Vagina (tissue), 2 donors: ENCODE measurements around the gene DPEP3. TPM values are rescaled to one million over a fixed set of nuclear protein-coding genes. Genes with fewer than 3 reads are reported as not detected.

Experiments
- DNase-seq, 2 donors: peaks; one replicate each; pipeline ENCODE4 v3.0.0-alpha.2; 2017; ENCODE audit errors: extremely low spot score in 2 of 2
- H3K27ac ChIP-seq: fragments of 200-600 bp; sonication (generic); one replicate; pipeline ENCODE4 v1.5.1; 2019
- H3K27me3 ChIP-seq: fragments of 200-600 bp; sonication (generic); one replicate; pipeline ENCODE4 v1.5.1; 2019
- H3K36me3 ChIP-seq, 2 donors: fragments of 200-600 bp; sonication (generic); one replicate each; pipeline ENCODE4 v1.5.1; 2017 to 2019
- H3K4me1 ChIP-seq: fragments of 200-600 bp; sonication (generic); one replicate; pipeline ENCODE4 v1.5.1; 2019
- H3K4me3 ChIP-seq, 2 donors: fragments of 200-600 bp; sonication (generic); 1 replicate in 1 of 2; 2 replicates in 1 of 2; pipeline ENCODE4 v1.5.1; 2016 to 2019
- H3K9me3 ChIP-seq: fragments of 200-600 bp; sonication (generic); one replicate; pipeline ENCODE4 v1.5.1; 2019
- POLR2A ChIP-seq, 2 donors: fragments of 450-650 bp; IDR thresholded peaks; one replicate each; pipeline ENCODE4 v1.6.1; 2017; ENCODE audit warnings: antibody characterized with exemption in 2 of 2, mild to moderate bottlenecking in 2 of 2, moderate library complexity in 2 of 2
- POLR2AphosphoS5 ChIP-seq, 2 donors: sonication (generic); formaldehyde crosslinking; IDR thresholded peaks; one replicate each; pipeline ENCODE4 v1.9.0; 2017; ENCODE audit warnings: antibody characterized with exemption in 2 of 2, mild to moderate bottlenecking in 2 of 2, low read depth in 1 of 2; ENCODE audit not compliant: insufficient read depth in 1 of 2
- intact Hi-C: fragments of 100-400 bp; cut with DNase I; formaldehyde crosslinking; loops from one replicate; pipeline ENCODE4 v1.15.1; 2023
- total RNA-seq: library from RNA; depleted of rRNA; stranded (reverse); fragments of >200 nt; gene quantifications from one replicate; pipeline ENCODE4 v1.2.3, GENCODE V29; 2016
- TF ChIP-seq, protein P1 (sequence below), 3 experiments: fragments of 450-650 bp in 2 of 3; fragments of 200-600 bp in 1 of 3; sonication (generic) in 1 of 3; IDR thresholded peaks; one replicate each; pipeline ENCODE4 v1.5.1; 2017 to 2019; ENCODE audit warnings: antibody characterized with exemption in 3 of 3, mild to moderate bottlenecking in 2 of 3, moderate library complexity in 2 of 3

DPEP3 gene
- total RNA-seq, 1 donor from 2014 or later = not detected

DNA sequence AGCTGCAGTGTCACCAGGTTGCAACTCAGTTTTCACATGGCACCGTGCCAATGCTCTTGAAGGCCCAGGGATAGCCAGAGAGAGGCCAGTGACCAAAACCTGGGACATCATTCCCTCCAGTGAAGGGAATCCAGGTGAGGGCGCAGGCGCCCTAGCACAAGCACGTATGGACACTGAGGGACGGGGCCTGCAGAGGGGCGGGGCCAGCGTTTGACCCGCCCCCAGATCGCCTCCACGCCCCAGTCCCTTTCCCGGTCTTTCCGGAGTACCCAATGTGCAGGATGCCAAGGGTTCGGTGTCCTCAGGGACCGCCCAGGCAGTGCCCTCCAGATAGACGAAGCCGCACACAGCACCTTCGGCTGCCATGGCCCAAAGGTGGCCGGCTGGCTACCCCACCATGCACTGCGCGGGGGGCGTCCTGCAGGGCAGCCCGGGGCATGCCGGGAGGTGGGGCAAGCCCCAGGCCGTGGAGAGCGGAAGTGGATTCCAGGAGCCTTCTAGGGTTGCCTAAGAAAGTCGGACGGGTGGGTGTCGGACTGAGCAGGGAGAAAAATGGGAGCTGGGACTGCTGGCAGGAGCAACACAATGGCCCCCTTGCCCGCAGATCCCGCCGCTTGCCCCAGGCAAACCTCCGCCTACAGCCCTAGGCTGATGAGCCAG, 16.5 kb downstream of the DPEP3 start:
- peak overlapping the region in 1 of 2 donors; percentile 15 for H3K4me3 ChIP-seq
- TF ChIP-seq POLR2A (IDR thresholded peaks at IDR 0.05) (no peak), POLR2AphosphoS5 (IDR thresholded peaks at IDR 0.05; ENCODE audit: insufficient read depth in 1 of 2, low read depth in 1 of 2) (no peak)
- TF ChIP-seq, protein P1, sequence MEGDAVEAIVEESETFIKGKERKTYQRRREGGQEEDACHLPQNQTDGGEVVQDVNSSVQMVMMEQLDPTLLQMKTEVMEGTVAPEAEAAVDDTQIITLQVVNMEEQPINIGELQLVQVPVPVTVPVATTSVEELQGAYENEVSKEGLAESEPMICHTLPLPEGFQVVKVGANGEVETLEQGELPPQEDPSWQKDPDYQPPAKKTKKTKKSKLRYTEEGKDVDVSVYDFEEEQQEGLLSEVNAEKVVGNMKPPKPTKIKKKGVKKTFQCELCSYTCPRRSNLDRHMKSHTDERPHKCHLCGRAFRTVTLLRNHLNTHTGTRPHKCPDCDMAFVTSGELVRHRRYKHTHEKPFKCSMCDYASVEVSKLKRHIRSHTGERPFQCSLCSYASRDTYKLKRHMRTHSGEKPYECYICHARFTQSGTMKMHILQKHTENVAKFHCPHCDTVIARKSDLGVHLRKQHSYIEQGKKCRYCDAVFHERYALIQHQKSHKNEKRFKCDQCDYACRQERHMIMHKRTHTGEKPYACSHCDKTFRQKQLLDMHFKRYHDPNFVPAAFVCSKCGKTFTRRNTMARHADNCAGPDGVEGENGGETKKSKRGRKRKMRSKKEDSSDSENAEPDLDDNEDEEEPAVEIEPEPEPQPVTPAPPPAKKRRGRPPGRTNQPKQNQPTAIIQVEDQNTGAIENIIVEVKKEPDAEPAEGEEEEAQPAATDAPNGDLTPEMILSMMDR (IDR thresholded peaks at IDR 0.05) = no peak
- H3K36me3 ChIP-seq = peaks cover 0 to 29% of the 10 kb centered on the region in 2 donors
- H3K4me1 ChIP-seq = peaks cover 90% of the 10 kb centered on the region
- DNase-seq = no peak
- intact Hi-C loops = no loop called here
- H3K9me3 ChIP-seq = no peaks in the 10 kb centered on the region
- H3K27me3 ChIP-seq = no peaks in the 10 kb centered on the region
- peak overlapping the region; percentile 24 for H3K27ac ChIP-seq

DNA sequence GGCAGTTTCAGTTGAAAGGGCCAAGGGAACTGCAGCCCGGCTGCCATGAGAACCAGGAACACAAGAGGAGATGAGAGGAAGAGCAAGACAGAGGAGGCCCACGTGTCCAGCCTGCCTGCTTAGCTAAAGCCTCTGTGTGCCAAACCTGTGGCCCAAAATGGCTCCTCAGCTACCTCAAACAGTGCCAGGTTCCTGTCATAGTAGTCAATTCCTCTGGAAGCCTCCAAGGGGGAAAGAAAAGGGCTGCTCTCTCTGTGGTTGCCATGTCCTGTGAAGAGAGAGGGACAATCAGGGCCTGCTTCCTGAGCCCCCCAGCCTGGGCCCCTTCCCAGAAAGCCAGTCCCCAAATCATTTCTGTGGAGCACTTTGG, 17.0 kb downstream of the DPEP3 start:
- H3K4me3 ChIP-seq = no peak overlapping the region
- no peaks in the 10 kb centered on the region for H3K9me3 ChIP-seq
- H3K36me3 ChIP-seq = peaks cover 0 to 29% of the 10 kb centered on the region in 2 donors
- DNase-seq = no peak
- TF ChIP-seq POLR2A (IDR thresholded peaks at IDR 0.05) = no peak
- TF ChIP-seq, protein P1 (IDR thresholded peaks at IDR 0.05) = no peak
- TF ChIP-seq POLR2AphosphoS5 (IDR thresholded peaks at IDR 0.05; ENCODE audit: insufficient read depth in 1 of 2, low read depth in 1 of 2) = no peak
- intact Hi-C loops = no loop called here
- H3K27me3 ChIP-seq = no peaks in the 10 kb centered on the region
- peak overlapping the region; percentile 24 for H3K27ac ChIP-seq
- peaks cover 89% of the 10 kb centered on the region for H3K4me1 ChIP-seq

DNA sequence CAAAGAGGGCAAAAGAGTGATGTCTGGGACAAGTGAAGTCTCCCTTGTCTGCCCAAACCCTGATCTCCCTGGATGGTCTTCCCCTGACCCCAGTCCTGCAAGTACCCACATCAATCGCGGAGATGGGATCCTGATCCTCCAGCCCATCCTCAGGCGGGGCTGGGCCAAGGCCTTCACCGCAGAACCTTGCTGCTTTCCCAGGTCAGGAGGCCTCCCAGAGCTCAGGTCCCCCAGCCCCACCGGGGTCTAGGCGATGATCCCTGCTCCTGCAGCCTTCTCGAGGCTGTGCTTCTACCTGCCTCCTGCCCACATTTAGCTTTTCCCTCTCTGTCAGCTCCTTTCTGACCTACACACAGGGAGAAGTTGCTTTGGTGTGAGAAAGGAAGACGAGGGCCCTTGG, 18.2 kb downstream of the DPEP3 start:
- H3K36me3 ChIP-seq = peaks cover 0 to 35% of the 10 kb centered on the region in 2 donors
- no peak for DNase-seq
- H3K27ac ChIP-seq = peak overlapping the region; percentile 11
- H3K27me3 ChIP-seq = no peaks in the 10 kb centered on the region
- intact Hi-C loops = no loop called here
- no peaks in the 10 kb centered on the region for H3K9me3 ChIP-seq
- TF ChIP-seq POLR2AphosphoS5 (IDR thresholded peaks at IDR 0.05; ENCODE audit: insufficient read depth in 1 of 2, low read depth in 1 of 2) (no peak), POLR2A (IDR thresholded peaks at IDR 0.05) (no peak)
- TF ChIP-seq, protein P1 (IDR thresholded peaks at IDR 0.05) = no peak
- no peak overlapping the region for H3K4me3 ChIP-seq
- H3K4me1 ChIP-seq = peaks cover 80% of the 10 kb centered on the region

DNA sequence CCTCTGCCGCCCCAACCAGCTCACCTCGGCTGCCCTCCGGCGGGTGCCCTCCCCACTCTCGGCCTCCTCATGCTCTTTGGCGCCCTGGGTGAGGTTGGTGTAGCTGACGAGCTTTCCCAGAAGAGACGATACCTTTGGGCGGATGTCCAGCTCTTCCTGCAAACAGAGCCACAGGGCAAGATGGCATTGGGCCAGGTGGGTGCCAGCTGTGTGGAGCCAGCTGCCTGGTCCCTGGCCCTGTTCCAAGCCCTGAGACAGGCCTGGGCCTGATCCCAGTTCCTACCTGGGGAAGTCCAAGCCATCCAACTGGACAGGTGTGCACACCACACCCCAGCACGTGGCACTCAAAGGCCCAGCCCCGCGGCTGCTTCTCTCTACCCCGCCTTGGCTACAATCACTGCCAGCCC, 18.7 kb downstream of the DPEP3 start:
- no peaks in the 10 kb centered on the region for H3K9me3 ChIP-seq
- H3K36me3 ChIP-seq = peaks cover 0 to 38% of the 10 kb centered on the region in 2 donors
- intact Hi-C loops = no loop called here
- TF ChIP-seq, protein P1 (IDR thresholded peaks at IDR 0.05) = no peak
- TF ChIP-seq POLR2AphosphoS5 (IDR thresholded peaks at IDR 0.05; ENCODE audit: insufficient read depth in 1 of 2, low read depth in 1 of 2) = peak in 1 of 2 donors; percentile 52
- no peak overlapping the region for H3K4me3 ChIP-seq
- peaks cover 74% of the 10 kb centered on the region for H3K4me1 ChIP-seq
- no peak for DNase-seq
- no peak overlapping the region for H3K27ac ChIP-seq
- H3K27me3 ChIP-seq = no peaks in the 10 kb centered on the region

DNA sequence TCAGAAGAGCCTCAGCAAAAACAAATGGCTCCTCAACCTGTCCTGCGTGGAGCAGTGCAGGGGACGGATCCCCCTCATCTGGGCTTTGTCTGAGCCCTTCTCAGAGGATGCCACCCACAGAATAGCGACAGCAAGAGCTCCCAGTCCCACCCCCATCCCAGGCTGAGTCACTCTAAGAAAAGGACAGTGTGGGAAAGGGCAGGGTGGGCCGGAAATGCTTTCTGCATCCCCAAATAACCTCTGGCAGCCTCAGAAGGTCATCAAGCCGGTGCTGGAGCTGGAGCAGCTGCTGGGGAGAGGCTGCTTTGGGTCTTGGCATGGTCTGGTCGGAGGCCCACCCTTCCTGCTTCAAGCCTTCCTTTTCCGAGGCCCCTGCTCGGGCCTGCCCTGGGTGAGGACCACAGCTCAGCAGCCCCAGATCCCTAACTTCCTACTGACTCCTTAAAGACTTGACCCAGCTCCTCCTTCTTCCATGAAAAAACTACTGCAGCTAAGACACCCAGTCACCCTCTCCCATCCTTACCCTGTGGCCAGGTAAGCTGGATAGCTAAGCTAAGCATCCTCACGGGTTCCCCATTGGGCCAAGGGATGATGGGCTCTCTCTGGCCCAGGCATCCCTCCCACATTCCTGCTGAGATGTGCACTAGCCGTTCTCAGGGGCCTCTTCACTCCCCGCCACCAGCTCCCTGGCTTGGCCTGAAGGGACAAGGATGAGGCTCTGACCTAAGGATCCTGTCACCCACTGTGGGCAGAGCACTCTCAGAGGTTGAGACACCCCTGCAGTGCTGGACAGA, 20.6 kb downstream of the DPEP3 start:
- H3K36me3 ChIP-seq = peaks cover 0 to 41% of the 10 kb centered on the region in 2 donors
- TF ChIP-seq POLR2AphosphoS5 (IDR thresholded peaks at IDR 0.05; ENCODE audit: insufficient read depth in 1 of 2, low read depth in 1 of 2) = peak in 1 of 2 donors; percentile 43
- TF ChIP-seq, protein P1 (IDR thresholded peaks at IDR 0.05) = no peak
- no peak for TF ChIP-seq POLR2A (IDR thresholded peaks at IDR 0.05)
- H3K27ac ChIP-seq = peak overlapping the region; percentile 63
- no peak for DNase-seq
- H3K4me3 ChIP-seq = no peak overlapping the region
- intact Hi-C loops = no loop called here
- no peaks in the 10 kb centered on the region for H3K9me3 ChIP-seq
- peaks cover 56% of the 10 kb centered on the region for H3K4me1 ChIP-seq
- H3K27me3 ChIP-seq = no peaks in the 10 kb centered on the region
